NCI-H187 treated with DMSO at 0.1 percent for 48 hours (cell line): Measurements from ENCODE around the gene AP4M1.

Experiments
- DNase-seq: peaks from one replicate; lab custom pipeline; 2025; lab: John Stamatoyannopoulos, UW

The AP4M1 gene

GRCh38 chr7:100101016-100101862, at the start of gene AP4M1, which contains the start of gene MCM7:
AP4M1 (plus strand) TSS chr7:100101643; CDS start chr7:100101715, 72 bp downstream.
MCM7 (minus strand) TSS chr7:100101397; CDS start chr7:100101294, 103 bp downstream.
- DNase-seq, result peak; percentile 95

GRCh38 chr7:100053215-100053614, 48.2 kb upstream of the AP4M1 start:
- DNase-seq, result no peak

GRCh38 chr7:100057006-100057405, 44.4 kb upstream of the AP4M1 start:
- no peak for DNase-seq

- DNase-seq, result no peak
Observed at GRCh38 chr7:100059251-100059739, 42.1 kb upstream of the AP4M1 start.

GRCh38 chr7:100061518-100062193, 39.8 kb upstream of the AP4M1 start:
- no peak for DNase-seq

- DNase-seq, result no peak
Observed at GRCh38 chr7:100063376-100063775, 38.1 kb upstream of the AP4M1 start.

- DNase-seq, result no peak
Observed at GRCh38 chr7:100064162-100064561, 37.3 kb upstream of the AP4M1 start.

GRCh38 chr7:100065452-100066186, 35.8 kb upstream of the AP4M1 start:
- DNase-seq, result no peak

GRCh38 chr7:100066953-100067352, 34.5 kb upstream of the AP4M1 start:
- no peak for DNase-seq

- DNase-seq, result no peak
Observed at GRCh38 chr7:100069991-100070390, 31.5 kb upstream of the AP4M1 start.

GRCh38 chr7:100071018-100071723, 30.3 kb upstream of the AP4M1 start:
- no peak for DNase-seq

GRCh38 chr7:100072462-100072861, 29.0 kb upstream of the AP4M1 start:
- DNase-seq, result no peak

GRCh38 chr7:100074841-100075240, 26.6 kb upstream of the AP4M1 start:
- no peak for DNase-seq

GRCh38 chr7:100075418-100075817, 26.0 kb upstream of the AP4M1 start:
- DNase-seq, result no peak

GRCh38 chr7:100077205-100077604, 24.2 kb upstream of the AP4M1 start:
- DNase-seq, result no peak

- no peak for DNase-seq
Observed at GRCh38 chr7:100079024-100079560, 22.4 kb upstream of the AP4M1 start.

GRCh38 chr7:100080907-100081534, 20.4 kb upstream of the AP4M1 start:
- DNase-seq, result no peak

GRCh38 chr7:100081535-100082102, 19.8 kb upstream of the AP4M1 start, which contains the start of gene ZNF3:
ZNF3 (minus strand) TSS chr7:100081723; CDS start chr7:100077357, 4,366 bp downstream.
- DNase-seq, result peak; percentile 97

- no peak for DNase-seq
Observed at GRCh38 chr7:100082978-100083377, 18.5 kb upstream of the AP4M1 start.

- no peak for DNase-seq
Observed at GRCh38 chr7:100085515-100085914, 15.9 kb upstream of the AP4M1 start.
